GM12878 (cell line): ENCODE data around the gene ZNF17. TPM values are rescaled to one million over a fixed set of nuclear protein-coding genes. Genes with fewer than 3 reads are reported as not detected.

Experiments
- ATAC-seq: fragments of 200-7000 bp; cut with Tn5 transposase; 3 replicates; pipeline ENCODE4 v1.9.1; 2020; ENCODE audit warnings: mild to moderate bottlenecking, moderate library complexity
- BruUV-seq: library from RNA; stranded (reverse); fragments of 400-500 nt; replicated peaks from 2 replicates; lab custom pipeline; 2021; lab: Mats Ljungman, UMichigan
- CTCF ChIA-PET: fragments of 300-600 bp; sonication (Branson Sonifier 250); formaldehyde crosslinking; extraction: SDS; loops from one replicate; lab custom pipeline; 2021; ENCODE audit warnings: inconsistent platforms; lab: Yijun Ruan, JAX
- POLR2A ChIA-PET: fragments of 350-600 bp; formaldehyde crosslinking; extraction: SDS; loops from one replicate; lab custom pipeline; 2021; ENCODE audit warnings: inconsistent platforms; lab: Charles Lee
- RAD21 ChIA-PET: fragments of 300-600 bp; sonication (Branson Sonifier 250); formaldehyde crosslinking; loops from one replicate; lab custom pipeline; 2023; ENCODE audit warnings: antibody characterized with exemption; ENCODE audit not compliant: unreplicated experiment; lab: Charles Lee
- SMC1A ChIA-PET: fragments of 300-600 bp; sonication (Branson Sonifier 250); formaldehyde crosslinking; loops from one replicate; lab custom pipeline; 2023; ENCODE audit not compliant: unreplicated experiment, uncharacterized antibody; lab: Charles Lee
- DNase-seq: peaks from one replicate; pipeline ENCODE4 v3.0.0-alpha.2; 2011; ENCODE audit warnings: low read depth, low spot score
- FAIRE-seq: peaks from 3 replicates; lab custom pipeline; 2011; peaks lifted over from hg19 to GRCh38; lab: Jason Lieb, UNC
- H2AFZ ChIP-seq: 2 replicates; pipeline ENCODE4 v1.6.0; 2011; ENCODE audit warnings: low read depth, low read length, control low read depth; ENCODE audit not compliant: control insufficient read depth
- H3K27ac ChIP-seq: 2 replicates; pipeline ENCODE4 v1.5.1; 2011; ENCODE audit warnings: control low read depth; ENCODE audit not compliant: control insufficient read depth, insufficient read depth
- H3K27me3 ChIP-seq, 2 experiments: replicated peaks in 1 of 2; 2 replicates each; pipeline versions ENCODE4 v1.6.0 to v1.6.1; 2011; ENCODE audit warnings: low read length in 1 of 2; ENCODE audit not compliant: control insufficient read depth in 2 of 2, insufficient read depth in 2 of 2
- H3K36me3 ChIP-seq, 2 experiments: 2 replicates each; pipeline ENCODE4 v1.5.1; 2011; ENCODE audit warnings: low read length in 1 of 2; ENCODE audit not compliant: control insufficient read depth in 2 of 2, insufficient read depth in 2 of 2
- H3K4me1 ChIP-seq: 2 replicates; pipeline ENCODE4 v1.6.1; 2011; ENCODE audit warnings: mild to moderate bottlenecking, low read length, moderate library complexity, mixed read lengths; ENCODE audit not compliant: control insufficient read depth, insufficient read depth
- H3K4me2 ChIP-seq: 2 replicates; pipeline ENCODE4 v1.6.0; 2011; ENCODE audit warnings: control low read depth; ENCODE audit not compliant: control insufficient read depth, insufficient read depth
- H3K4me3 ChIP-seq: fragments of 200-600 bp; sonication (generic); 2 replicates; pipeline ENCODE4 v1.5.1; 2016
- H3K79me2 ChIP-seq: 2 replicates; pipeline ENCODE4 v1.6.0; 2011; ENCODE audit warnings: low read length; ENCODE audit not compliant: control insufficient read depth, insufficient read depth
- H3K9ac ChIP-seq: 2 replicates; pipeline ENCODE4 v1.8.0; 2011; ENCODE audit warnings: low read length, control low read depth, mixed read lengths; ENCODE audit not compliant: control insufficient read depth, insufficient read depth
- H3K9me3 ChIP-seq: replicated peaks from 3 replicates; pipeline ENCODE4 v1.5.1; 2011; ENCODE audit warnings: mild to moderate bottlenecking, low read length; ENCODE audit not compliant: control insufficient read depth, insufficient read depth
- H4K20me1 ChIP-seq: 2 replicates; pipeline ENCODE4 v1.6.0; 2011; ENCODE audit not compliant: control insufficient read depth, insufficient read depth
- CBFB ChIP-seq: IDR thresholded peaks from 2 replicates; pipeline ENCODE4 v1.6.1; 2016; ENCODE audit warnings: antibody characterized with exemption, low read depth
- CBX3 ChIP-seq: fragments of 200-600 bp; sonication (generic); IDR thresholded peaks from 2 replicates; pipeline ENCODE4 v1.6.1; 2016; ENCODE audit warnings: low read depth, borderline replicate concordance
- CEBPB ChIP-seq, 2 experiments: fragments of 150-350 bp in 1 of 2; IDR thresholded peaks; 2 replicates each; pipeline ENCODE4 v1.6.1; 2012 to 2014; ENCODE audit warnings: low read depth in 2 of 2, low read length in 2 of 2, borderline replicate concordance in 1 of 2, inconsistent platforms in 1 of 2
- CTCF ChIP-seq, 3 experiments: IDR thresholded peaks in 2 of 3; conservative IDR thresholded peaks in 1 of 3; 2 replicates each; pipeline ENCODE4 v1.5.1; 2011; ENCODE audit warnings: low read depth in 3 of 3, low read length in 3 of 3, mild to moderate bottlenecking in 3 of 3, control low read depth in 2 of 3, moderate library complexity in 2 of 3, inconsistent platforms in 1 of 3, mixed read lengths in 1 of 3; ENCODE audit not compliant: control insufficient read depth in 2 of 3, insufficient read depth in 1 of 3; ENCODE audit errors: extremely low read depth in 1 of 3
- DPF2 ChIP-seq: fragments of 450-650 bp; IDR thresholded peaks from 2 replicates; pipeline ENCODE4 v1.6.1; 2017; ENCODE audit warnings: mild to moderate bottlenecking
- IRF4 ChIP-seq: IDR thresholded peaks from 2 replicates; pipeline ENCODE4 v1.6.1; 2011; ENCODE audit warnings: low read depth, low read length
- KAT2A ChIP-seq: conservative IDR thresholded peaks from 2 replicates; pipeline ENCODE4 v1.6.1; 2011; ENCODE audit warnings: low read depth, low read length; ENCODE audit not compliant: control insufficient read depth
- RAD21 ChIP-seq: IDR thresholded peaks from 2 replicates; pipeline ENCODE4 v1.6.1; 2011; ENCODE audit warnings: mild to moderate bottlenecking, low read depth, low read length, moderate library complexity; ENCODE audit not compliant: insufficient read depth
- RBBP5 ChIP-seq: fragments of 200-600 bp; sonication (generic); conservative IDR thresholded peaks from 2 replicates; pipeline ENCODE4 v1.6.1; 2016
- RUNX3 ChIP-seq: IDR thresholded peaks from 2 replicates; pipeline ENCODE4 v1.6.1; 2012; ENCODE audit warnings: low read length, inconsistent platforms
- SMC3 ChIP-seq: IDR thresholded peaks from 2 replicates; pipeline ENCODE4 v1.6.1; 2011; ENCODE audit warnings: low read length, improper control_type of control experiment, borderline replicate concordance
- SUPT20H ChIP-seq: IDR thresholded peaks from 2 replicates; pipeline ENCODE4 v1.6.1; 2011; ENCODE audit warnings: low read depth, mild to moderate bottlenecking, low read length, moderate library complexity, borderline replicate concordance; ENCODE audit not compliant: control insufficient read depth
- WGBS: methylation state at CpG from one replicate; pipeline ENCODE4 v1.1.6; 2016; ENCODE audit warnings: low lambda C conversion rate; ENCODE audit not compliant: insufficient replicate concordance, insufficient coverage; ENCODE audit errors: missing lambda C conversion rate; 5-methylcytosine and 5-hydroxymethylcytosine counted together
- in situ Hi-C: fragments of 300-500 bp; cut with MboI; formaldehyde crosslinking; loops from 9 replicates; pipeline ENCODE4 v1.14.3; 2018; ENCODE audit warnings: mixed read lengths
- intact Hi-C: fragments of 100-400 bp; cut with micrococcal nuclease; formaldehyde crosslinking; loops from one replicate; pipeline ENCODE4 v1.14.2; 2022; ENCODE audit not compliant: unreplicated experiment
- polyA plus RNA-seq, 11 experiments: library from polyadenylated mRNA; depleted of rRNA in 4 of 11; unstranded in 6 of 11; stranded (reverse) in 5 of 11; fragments of >200 nt; fragmentation: Nextera tagmentation in 4 of 11; fragmentation: Illumina TruSeq in 1 of 11; extraction: Ambion mirVana in 4 of 11; extraction: Trizol in 1 of 11; gene quantifications; 1 replicate in 1 of 11; 2 replicates in 10 of 11; pipeline versions ENCODE4 v1.2.1 to v1.2.3, GENCODE V29; 2011 to 2016; ENCODE audit warnings: inconsistent platforms in 2 of 11, missing spikeins in 2 of 11, low read depth in 1 of 11
- total RNA-seq, 4 experiments: library from RNA; depleted of rRNA in 3 of 4; stranded (reverse); fragments of >200 nt in 3 of 4; fragmentation: Illumina TruSeq in 1 of 4; extraction: Trizol in 1 of 4; gene quantifications; 2 replicates each; pipeline versions ENCODE4 v1.2.1 to v1.2.3, GENCODE V29; 2013 to 2021
- TF ChIP-seq, protein P1 (sequence below): fragments of 450-650 bp; conservative IDR thresholded peaks from 2 replicates; pipeline ENCODE4 v1.6.1; 2017; ENCODE audit warnings: mild to moderate bottlenecking, moderate library complexity
- TF ChIP-seq, protein P2 (sequence below): IDR thresholded peaks from 2 replicates; pipeline ENCODE4 v1.6.1; 2012; ENCODE audit warnings: mild to moderate bottlenecking, low read depth, low read length

ZNF17 gene
- total and polyA plus RNA-seq, 10 of the 15 experiments (the other 5 are each of a cell fraction or from before 2014, with no cell fraction given) = 4.4 to 11.3 (median 7.8) TPM

DNA sequence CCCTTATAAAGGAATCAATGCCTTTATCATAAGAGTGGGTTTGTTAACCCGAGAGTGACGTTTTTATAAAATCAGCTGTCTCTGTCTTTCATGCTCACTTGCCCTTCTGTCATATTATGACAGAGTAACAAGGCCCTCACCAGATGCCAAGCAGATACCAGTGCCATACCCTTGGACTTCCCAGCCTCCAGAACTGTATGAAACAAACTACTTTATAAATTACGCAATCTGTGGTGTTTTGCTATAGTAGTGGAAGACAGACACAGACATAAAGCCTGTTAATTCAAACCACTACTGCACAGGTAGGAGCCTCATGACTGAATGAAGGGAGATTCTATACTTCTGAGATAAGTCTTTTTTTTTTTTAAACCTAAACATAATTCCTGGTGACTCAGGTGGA is 41.3 kb downstream of the ZNF17 start (continued):
- TF ChIP-seq, protein P1, sequence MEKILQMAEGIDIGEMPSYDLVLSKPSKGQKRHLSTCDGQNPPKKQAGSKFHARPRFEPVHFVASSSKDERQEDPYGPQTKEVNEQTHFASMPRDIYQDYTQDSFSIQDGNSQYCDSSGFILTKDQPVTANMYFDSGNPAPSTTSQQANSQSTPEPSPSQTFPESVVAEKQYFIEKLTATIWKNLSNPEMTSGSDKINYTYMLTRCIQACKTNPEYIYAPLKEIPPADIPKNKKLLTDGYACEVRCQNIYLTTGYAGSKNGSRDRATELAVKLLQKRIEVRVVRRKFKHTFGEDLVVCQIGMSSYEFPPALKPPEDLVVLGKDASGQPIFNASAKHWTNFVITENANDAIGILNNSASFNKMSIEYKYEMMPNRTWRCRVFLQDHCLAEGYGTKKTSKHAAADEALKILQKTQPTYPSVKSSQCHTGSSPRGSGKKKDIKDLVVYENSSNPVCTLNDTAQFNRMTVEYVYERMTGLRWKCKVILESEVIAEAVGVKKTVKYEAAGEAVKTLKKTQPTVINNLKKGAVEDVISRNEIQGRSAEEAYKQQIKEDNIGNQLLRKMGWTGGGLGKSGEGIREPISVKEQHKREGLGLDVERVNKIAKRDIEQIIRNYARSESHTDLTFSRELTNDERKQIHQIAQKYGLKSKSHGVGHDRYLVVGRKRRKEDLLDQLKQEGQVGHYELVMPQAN = no peak
- TF ChIP-seq RBBP5 (no peak), SMC3 (no peak), DPF2 (no peak), CEBPB (IDR thresholded peaks at IDR 0.05; ENCODE audit: borderline replicate concordance in 1 of 2, low read depth in 2 of 2, low read length in 2 of 2) (no peak), CBX3 (no peak)

- peaks cover 3% of the 10 kb centered on the region for H3K9me3 ChIP-seq
- H3K79me2 ChIP-seq = no peaks in the 10 kb centered on the region
- SMC1A ChIA-PET = interaction anchor here (0.6 to 1.3 kb wide), 3 partner anchors 60 to 1294 kb away, joined by 3 to 5 read pairs (median 3); no protein-coding TSS in a partner anchor
- H3K4me1 ChIP-seq = no peaks in the 10 kb centered on the region
- no peak overlapping the region for H3K4me3 ChIP-seq
- in situ Hi-C loops = no loop called here
- H4K20me1 ChIP-seq = no peaks in the 10 kb centered on the region
- FAIRE-seq (peak; percentile 18), DNase-seq (peak; percentile 12), ATAC-seq (peak; percentile 93)
- no peaks in the 10 kb centered on the region for H3K27me3 ChIP-seq
- H3K27ac ChIP-seq = no peak overlapping the region
- H3K36me3 ChIP-seq = no peaks in the 10 kb centered on the region
- TF ChIP-seq, protein P2, sequence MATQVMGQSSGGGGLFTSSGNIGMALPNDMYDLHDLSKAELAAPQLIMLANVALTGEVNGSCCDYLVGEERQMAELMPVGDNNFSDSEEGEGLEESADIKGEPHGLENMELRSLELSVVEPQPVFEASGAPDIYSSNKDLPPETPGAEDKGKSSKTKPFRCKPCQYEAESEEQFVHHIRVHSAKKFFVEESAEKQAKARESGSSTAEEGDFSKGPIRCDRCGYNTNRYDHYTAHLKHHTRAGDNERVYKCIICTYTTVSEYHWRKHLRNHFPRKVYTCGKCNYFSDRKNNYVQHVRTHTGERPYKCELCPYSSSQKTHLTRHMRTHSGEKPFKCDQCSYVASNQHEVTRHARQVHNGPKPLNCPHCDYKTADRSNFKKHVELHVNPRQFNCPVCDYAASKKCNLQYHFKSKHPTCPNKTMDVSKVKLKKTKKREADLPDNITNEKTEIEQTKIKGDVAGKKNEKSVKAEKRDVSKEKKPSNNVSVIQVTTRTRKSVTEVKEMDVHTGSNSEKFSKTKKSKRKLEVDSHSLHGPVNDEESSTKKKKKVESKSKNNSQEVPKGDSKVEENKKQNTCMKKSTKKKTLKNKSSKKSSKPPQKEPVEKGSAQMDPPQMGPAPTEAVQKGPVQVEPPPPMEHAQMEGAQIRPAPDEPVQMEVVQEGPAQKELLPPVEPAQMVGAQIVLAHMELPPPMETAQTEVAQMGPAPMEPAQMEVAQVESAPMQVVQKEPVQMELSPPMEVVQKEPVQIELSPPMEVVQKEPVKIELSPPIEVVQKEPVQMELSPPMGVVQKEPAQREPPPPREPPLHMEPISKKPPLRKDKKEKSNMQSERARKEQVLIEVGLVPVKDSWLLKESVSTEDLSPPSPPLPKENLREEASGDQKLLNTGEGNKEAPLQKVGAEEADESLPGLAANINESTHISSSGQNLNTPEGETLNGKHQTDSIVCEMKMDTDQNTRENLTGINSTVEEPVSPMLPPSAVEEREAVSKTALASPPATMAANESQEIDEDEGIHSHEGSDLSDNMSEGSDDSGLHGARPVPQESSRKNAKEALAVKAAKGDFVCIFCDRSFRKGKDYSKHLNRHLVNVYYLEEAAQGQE = no peak
- 0 out of 2 replicates have a peak, but pooled peaks have one; percentile 33 for TF ChIP-seq CBFB
- no peak for TF ChIP-seq KAT2A
- TF ChIP-seq IRF4 = no peak
- peak; percentile 77 for TF ChIP-seq RUNX3
- TF ChIP-seq SUPT20H = no peak
- TF ChIP-seq SMC3 = peak; percentile 65; the same call in 1 of the 2 replicates
- peak; percentile 77 for TF ChIP-seq RAD21
- peak; percentile 52 to 67 (median 61) for TF ChIP-seq CTCF (IDR thresholded peaks at IDR 0.05 in 2 of 3, conservative IDR thresholded peaks at IDR 0.05 in 1 of 3; ENCODE audit: control insufficient read depth in 2 of 3, extremely low read depth in 1 of 3, insufficient read depth in 1 of 3, low read depth in 3 of 3, low read length in 3 of 3)
- no peak overlapping the region for H2AFZ ChIP-seq
- CTCF ChIA-PET = interaction anchor here (0.6 to 1.3 kb wide), 5 partner anchors 27 to 882 kb away, joined by 3 to 6 read pairs (median 3); partner anchors contain the start of gene ZSCAN22
- BruUV-seq = no TSS peak
- POLR2A ChIA-PET = no interaction called here
- H3K4me2 ChIP-seq = no peak overlapping the region
- intact Hi-C loops = no loop called here
- RAD21 ChIA-PET = no interaction called here
- 28% methylated on average over 5 of the region's 5 CpGs for WGBS
- H3K9ac ChIP-seq = no peak overlapping the region
These were observed 54.9 kb downstream of the ZNF17 start for GRCh38 chr19:57465680-57466381.
